ENCODE measurements around the gene C17orf113.
"Not testable (repeated sequence)": the region's sequence is repeated elsewhere in the genome, so short reads cannot be mapped to it uniquely, and the experiment has no call there.

The C17orf113 gene

GRCh38 chr17:42042598-42043319 is 7.6 kb downstream of the C17orf113 start:
- DNase-seq (ENCODE audit: low read depth, low spot score), result no peak

DNA sequence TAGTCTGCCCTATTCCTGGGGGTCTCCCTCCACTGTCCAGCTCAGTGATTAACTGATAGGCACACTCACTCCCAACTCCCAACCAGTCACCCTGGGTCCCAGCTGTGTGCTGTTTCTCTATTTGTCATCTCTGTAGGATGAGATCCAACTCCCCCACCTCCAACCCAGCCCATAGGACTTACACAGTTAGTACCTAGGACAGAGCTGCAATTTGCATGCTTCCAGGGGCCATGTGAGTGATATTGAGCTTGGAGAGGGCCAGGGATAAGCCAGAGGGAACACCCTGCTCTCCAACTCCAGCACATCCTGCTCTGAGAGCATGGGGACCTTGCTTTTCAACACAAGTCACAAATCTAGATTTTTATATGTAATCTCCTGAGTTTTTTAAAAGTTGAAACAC is 8.8 kb downstream of the C17orf113 start:
- DNase-seq (ENCODE audit: low read depth, low spot score), result no peak

GRCh38 chr17:42040818-42041217 is 9.6 kb downstream of the C17orf113 start:
- no peak for DNase-seq (ENCODE audit: low read depth, low spot score)

- no peak for DNase-seq (ENCODE audit: low read depth, low spot score)
Observed at GRCh38 chr17:42039794-42040763, 10.3 kb downstream of the C17orf113 start.

DNA sequence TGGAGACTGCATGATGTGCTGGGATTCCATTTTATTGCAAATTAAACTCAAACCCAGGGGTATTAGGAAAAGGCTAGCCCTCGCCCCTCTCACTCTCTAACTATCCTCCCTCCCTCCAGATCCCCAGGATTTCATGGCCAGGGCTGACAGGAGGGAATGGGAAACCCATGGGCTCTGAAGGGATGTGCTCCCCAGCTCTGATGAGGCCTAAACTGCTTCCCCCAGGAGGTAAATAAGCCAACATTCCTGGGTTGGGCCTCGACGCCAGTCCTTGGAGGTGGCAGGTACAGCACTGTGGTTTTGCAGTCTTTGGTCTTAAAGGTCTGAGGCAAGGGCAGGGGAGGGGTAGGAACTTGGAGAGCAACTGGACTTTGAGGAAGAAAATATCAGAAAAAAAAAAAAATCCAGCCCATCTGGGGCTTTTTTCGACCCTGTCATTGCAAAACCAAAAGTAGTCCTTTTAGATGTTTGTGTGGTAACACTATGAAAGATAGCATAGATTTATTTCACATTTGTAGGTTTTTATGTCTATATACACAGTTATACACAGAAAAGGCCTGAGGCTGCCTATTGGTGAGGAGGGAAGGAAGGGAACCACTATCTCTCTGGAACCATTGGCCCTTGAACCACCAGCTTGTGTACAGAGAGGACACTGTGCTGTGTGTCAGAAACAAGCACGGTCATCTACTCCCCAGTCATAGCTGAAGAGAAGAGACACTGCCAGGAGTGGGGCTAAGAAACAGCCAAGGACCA is 12.0 kb downstream of the C17orf113 start:
- no peak for DNase-seq (ENCODE audit: low read depth, low spot score)

DNA sequence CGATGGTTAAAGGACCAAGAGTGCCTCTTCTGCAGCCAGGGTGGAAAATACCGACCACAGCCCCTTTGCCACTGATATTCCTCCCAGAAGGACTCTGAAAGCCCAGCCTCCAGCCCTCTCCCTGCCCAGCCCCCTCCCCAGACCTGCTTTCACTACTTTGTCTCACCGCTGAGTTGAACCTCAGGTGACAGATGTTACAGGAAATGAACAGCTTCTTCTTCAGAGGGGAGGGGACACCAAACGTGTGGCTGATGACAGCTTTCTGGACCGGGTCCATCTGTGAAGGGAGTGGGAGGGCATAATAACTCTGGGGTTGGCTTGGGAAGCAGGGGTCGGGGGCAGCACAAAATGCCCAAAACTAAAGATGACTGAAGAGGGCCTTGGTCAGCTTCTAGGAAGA is 16.3 kb downstream of the C17orf113 start:
- DNase-seq (ENCODE audit: low read depth, low spot score), result no peak

GRCh38 chr17:42031584-42031983 is 18.8 kb downstream of the C17orf113 start:
- DNase-seq (ENCODE audit: low read depth, low spot score), result no peak

- DNase-seq (ENCODE audit: low read depth, low spot score), result no peak
Observed at GRCh38 chr17:42028791-42029127, 21.6 kb downstream of the C17orf113 start.

DNA sequence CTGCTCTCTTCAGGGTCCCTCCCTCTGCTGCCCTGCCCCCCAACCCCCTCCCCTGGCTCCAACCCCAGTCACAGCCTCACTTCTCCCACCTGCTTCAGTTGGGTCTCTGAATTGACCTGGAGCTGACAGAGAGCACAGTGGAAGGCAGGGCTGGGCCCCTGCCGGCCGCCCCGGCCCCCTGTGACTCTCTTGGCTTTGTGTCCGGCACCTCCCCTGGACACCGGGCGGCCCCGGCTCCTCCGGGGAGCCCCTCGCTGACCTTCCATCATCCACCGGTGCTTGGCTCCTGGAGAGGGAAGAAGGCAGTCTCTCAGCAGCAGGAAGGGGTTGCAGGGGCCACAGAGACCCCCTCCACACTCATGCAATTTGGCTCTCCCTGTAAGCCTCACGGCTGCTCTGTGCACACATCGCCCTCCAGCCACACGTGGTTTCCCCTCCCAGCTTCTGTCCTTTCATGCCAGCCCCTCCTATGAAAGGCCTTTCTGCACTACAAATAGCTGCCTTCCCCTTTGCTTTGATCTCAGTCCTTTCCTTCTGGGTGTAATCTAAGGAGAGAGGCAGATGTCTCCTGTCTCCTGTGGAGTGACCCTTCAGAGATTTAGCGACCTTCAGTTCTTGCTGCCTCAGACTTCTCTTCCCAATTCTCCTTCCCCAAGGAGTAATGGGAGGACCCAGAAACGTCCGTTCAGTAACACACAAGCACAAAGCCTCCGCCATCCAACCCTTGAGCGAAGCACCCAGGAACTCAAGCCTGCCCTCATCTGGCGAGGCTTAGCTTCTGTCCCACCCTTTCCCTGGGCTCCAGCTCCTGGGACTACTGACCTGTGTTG is 22.2 kb downstream of the C17orf113 start:
- DNase-seq (ENCODE audit: low read depth, low spot score), result no peak

- DNase-seq (ENCODE audit: low read depth, low spot score), result no peak
Observed at GRCh38 chr17:42027590-42027889, 22.9 kb downstream of the C17orf113 start.

DNA sequence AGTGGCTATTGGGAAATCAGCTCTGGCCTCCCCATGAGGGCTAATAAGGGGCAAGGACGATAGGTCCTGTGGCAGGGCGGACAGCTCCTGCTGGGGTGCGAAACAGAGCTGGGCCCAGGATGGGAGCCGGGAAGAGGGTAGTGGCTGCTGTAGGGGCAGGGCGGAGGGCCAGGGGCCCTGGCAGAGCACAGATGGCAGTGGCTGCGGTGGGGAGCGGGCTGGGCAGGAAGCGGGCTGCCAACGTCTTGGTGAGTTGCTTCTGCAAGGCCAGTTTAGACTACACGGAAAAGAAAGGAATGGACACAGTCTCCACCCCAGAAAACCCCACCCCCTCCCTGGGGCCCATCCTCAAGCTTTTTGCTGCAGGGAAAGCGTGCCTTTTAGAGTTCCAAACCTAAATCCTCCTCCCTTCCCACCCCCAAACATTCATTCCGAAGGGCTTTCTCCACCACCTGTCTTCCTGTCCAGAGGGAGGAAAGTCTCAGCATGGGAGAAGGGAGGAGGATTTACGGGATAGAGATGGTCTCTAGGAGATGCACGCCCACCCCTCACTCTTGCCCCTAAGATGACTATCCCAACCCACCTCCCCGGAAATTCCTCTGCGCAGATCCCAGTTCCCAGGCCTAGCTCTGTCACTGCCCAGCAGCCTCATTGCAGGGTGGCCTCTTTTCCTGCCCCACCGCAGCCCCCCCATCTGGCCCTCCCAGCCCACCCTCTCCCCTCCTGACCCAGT is 23.4 kb downstream of the C17orf113 start:
- no peak for DNase-seq (ENCODE audit: low read depth, low spot score)

DNA sequence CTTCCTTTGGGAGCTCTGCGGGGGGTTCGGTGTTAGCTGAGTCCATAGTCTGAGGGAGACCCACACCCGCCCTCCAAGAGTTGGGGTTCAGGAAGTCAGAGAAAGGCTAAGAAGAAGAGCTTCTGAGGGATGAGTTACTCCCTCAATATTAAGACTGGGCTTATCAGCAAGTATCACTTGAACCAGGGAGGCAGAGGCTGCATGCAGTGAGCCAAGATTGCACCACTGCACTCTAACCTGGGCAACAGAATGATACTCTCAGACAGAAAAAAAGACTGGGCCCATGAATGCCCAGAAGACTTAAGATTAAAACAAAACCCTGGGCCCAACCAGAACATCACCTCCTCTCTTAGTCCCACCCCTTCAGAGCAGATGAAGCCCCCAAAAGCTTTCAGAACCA is 24.5 kb downstream of the C17orf113 start:
- DNase-seq (ENCODE audit: low read depth, low spot score), result no peak

GRCh38 chr17:42025191-42025579 is 25.2 kb downstream of the C17orf113 start:
- DNase-seq (ENCODE audit: low read depth, low spot score), result no peak

DNA sequence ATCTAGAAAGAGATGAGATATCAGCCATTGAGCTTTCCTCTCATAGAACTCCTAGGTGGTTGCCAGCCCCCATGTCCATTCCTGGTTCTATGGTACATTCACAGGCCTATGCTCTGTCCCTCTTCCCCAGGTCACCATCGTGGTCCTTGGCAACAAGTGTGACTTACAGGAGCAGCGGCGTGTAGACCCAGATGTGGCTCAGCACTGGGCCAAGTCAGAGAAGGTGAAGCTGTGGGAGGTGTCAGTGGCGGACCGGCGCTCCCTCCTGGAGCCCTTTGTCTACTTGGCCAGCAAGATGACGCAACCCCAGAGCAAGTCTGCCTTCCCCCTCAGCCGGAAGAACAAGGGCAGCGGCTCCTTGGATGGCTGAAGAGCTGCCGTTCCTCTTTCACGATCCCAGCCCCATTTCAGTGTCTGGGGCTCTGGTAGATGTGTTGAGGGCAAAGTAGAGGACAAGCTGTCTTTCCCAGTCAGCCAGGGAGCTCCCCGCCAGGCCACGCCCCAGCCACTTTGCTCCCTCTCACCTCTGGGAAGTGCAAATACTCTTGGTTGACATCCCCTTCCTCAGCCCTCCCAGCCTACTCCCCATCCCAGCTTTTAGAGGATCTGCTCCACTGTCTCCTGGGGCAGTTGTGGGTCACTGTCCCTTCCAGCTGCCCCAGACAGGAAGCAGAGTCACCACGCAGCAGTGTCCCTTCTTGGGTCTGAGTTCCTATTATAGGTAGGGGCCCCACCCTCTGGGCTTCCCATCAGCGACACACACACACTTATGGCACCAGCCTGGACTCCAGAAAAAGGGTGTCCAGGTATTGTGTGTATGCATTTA is 26.7 kb downstream of the C17orf113 start:
- DNase-seq (ENCODE audit: low read depth, low spot score), result no peak

DNA sequence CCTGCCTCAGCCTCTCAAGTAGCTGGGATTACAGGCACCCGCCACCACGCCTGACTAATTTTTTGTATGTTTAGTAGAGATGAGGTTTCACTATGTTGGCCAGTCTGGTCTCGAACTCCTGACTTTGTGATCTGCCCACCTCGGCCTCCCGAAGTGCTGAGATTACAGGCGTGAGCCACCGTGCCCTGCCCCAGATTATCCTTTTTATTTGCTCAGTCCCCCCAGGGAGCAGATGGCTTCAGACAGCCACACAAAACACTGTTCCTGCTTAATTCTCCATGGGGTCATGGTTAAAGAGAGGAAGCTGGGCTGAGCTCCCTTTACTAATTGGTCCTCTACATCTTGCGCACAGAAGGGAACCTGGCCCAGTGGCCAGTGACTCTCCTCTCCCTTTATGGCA is 29.6 kb downstream of the C17orf113 start:
- DNase-seq (ENCODE audit: low read depth, low spot score), result not testable (repeated sequence)

DNA sequence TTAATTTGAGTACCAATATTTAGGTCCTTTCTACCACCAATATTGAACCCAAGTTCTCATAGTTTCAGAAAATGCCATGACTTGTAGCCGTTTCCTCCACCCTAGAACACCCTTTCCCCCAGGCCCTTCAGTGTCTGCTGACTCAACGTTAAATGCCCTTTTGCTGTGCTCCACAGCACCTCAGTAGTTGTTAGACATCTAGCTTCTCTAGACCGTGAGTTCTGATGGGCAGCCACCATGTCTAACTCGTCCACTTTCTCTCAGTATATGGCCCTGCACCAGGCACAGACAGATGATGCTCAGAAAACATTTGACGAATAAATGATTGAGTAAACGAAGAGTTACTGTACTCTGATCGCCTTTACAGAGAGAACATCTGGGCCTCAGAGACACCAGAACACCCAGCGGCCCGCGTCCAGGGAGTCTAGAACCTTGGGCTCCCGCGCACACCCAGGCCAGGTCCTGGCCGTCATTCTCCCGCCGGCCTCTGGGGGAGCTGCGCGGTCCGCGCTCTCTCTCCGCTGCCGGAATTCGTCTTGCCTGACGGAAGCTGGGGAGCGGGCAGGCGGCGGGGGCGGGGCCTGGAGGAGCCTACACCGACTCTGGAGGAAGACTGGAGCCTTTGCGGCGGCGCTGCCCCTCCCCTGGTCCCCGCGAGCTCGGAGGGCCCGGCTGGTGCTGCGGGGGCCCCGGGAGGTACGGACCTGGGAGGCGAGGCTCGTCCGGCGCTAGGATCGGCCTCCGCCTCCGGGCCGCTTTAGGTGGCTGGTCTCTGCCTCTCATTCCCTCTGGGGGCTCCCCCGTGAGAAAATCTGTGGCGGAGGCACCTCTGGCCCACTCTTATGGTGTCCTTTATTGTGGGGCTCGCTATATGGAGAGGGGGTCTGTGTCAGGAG is 30.6 kb downstream of the C17orf113 start, which contains the start of gene NKIRAS2:
Gene NKIRAS2, plus strand, starts transcription at position 582 of the 896 bp plus-strand sequence. CDS start 1,488 bp downstream, outside the sequence.
- peak; percentile 46 for DNase-seq (ENCODE audit: low read depth, low spot score)

DNA sequence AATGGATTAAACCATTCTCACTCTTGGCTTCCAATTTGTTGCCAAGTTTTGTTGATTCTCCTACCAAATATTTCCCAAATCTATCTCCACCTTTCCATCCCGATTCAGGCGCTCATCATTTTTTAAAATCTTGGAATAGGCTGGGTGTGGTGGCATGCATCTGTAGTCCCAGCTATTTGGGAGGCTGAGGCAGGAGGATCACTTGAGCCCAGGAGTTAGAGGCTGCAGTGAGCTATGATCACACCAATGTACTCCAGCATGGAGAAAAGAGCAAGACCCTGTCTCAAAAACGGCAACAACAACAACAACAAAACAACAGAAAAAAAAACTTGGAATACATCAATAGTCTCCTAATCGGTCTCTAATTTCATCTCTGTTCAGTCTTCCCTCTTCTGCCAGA is 31.4 kb downstream of the C17orf113 start:
- no peak for DNase-seq (ENCODE audit: low read depth, low spot score)

- no peak for DNase-seq (ENCODE audit: low read depth, low spot score)
Observed at GRCh38 chr17:42018339-42018738, 32.1 kb downstream of the C17orf113 start.

- no peak for DNase-seq (ENCODE audit: low read depth, low spot score)
Observed at GRCh38 chr17:42017866-42018200, 32.6 kb downstream of the C17orf113 start.

Data from brain pericyte (primary cell).